Neural progenitor cell (in vitro differentiated cells): ENCODE measurements around the gene SPRED2.

Experiments
- CTCF ChIP-seq: fragments of 200-600 bp; sonication (generic); IDR thresholded peaks from 2 replicates; pipeline ENCODE4 v1.5.1; 2017; ENCODE audit warnings: antibody characterized with exemption, mild to moderate bottlenecking
- EZH2 ChIP-seq: fragments of 200-600 bp; sonication (generic); IDR thresholded peaks from 2 replicates; pipeline ENCODE4 v1.6.1; 2017; ENCODE audit warnings: antibody characterized with exemption, mild to moderate bottlenecking, moderate library complexity

- TF ChIP-seq CTCF, result no peak
- TF ChIP-seq EZH2, result no peak
Observed at GRCh38 chr2:65357095-65357958, 75.1 kb downstream of the SPRED2 start.
